Neuronal stem cell (in vitro differentiated cells): ENCODE measurements around the gene SLC16A9.

Experiments used
- DNase-seq: peaks from one replicate; pipeline ENCODE4 v3.0.0-alpha.2; 2013; ENCODE audit warnings: low spot score
- H2AFZ ChIP-seq: one replicate; pipeline ENCODE4 v1.6.1; 2013; ENCODE audit warnings: mild to moderate bottlenecking, low read length, inconsistent platforms
- H2AK5ac ChIP-seq: 2 replicates; pipeline ENCODE4 v1.6.1; 2013; ENCODE audit warnings: low read depth, mild to moderate bottlenecking, inconsistent platforms, low read length, moderate library complexity, mixed read lengths
- H2BK120ac ChIP-seq: 2 replicates; pipeline ENCODE4 v1.6.1; 2013; ENCODE audit warnings: low read depth, mild to moderate bottlenecking, inconsistent platforms, low read length, moderate library complexity, mixed read lengths
- H2BK12ac ChIP-seq: one replicate; pipeline ENCODE4 v1.6.1; 2013; ENCODE audit warnings: low read length, inconsistent platforms
- H2BK15ac ChIP-seq: 2 replicates; pipeline ENCODE4 v1.6.1; 2013; ENCODE audit warnings: mild to moderate bottlenecking, low read length, inconsistent platforms, mixed read lengths
- H2BK5ac ChIP-seq: one replicate; pipeline ENCODE4 v1.6.1; 2013; ENCODE audit warnings: inconsistent platforms, mild to moderate bottlenecking, low read length, moderate library complexity
- H3K14ac ChIP-seq: one replicate; pipeline ENCODE4 v1.6.1; 2013; ENCODE audit warnings: low read length, inconsistent platforms
- H3K18ac ChIP-seq: 2 replicates; pipeline ENCODE4 v1.6.1; 2013; ENCODE audit warnings: low read length, inconsistent platforms
- H3K23ac ChIP-seq: 2 replicates; pipeline ENCODE4 v1.6.1; 2013; ENCODE audit warnings: low read depth, mild to moderate bottlenecking, mixed read lengths, low read length, inconsistent platforms; ENCODE audit not compliant: poor library complexity
- H3K27ac ChIP-seq: replicated peaks from 3 replicates; pipeline ENCODE4 v1.5.1; 2013; ENCODE audit warnings: low read length, inconsistent platforms
- H3K27me3 ChIP-seq, 3 experiments: 2 replicates each; pipeline ENCODE4 v1.6.1; 2013; ENCODE audit warnings: low read length in 3 of 3, mild to moderate bottlenecking in 2 of 3, inconsistent platforms in 1 of 3, low read depth in 1 of 3, mixed read lengths in 1 of 3, moderate library complexity in 1 of 3; ENCODE audit not compliant: control insufficient read depth in 3 of 3, insufficient read depth in 3 of 3
- H3K36me3 ChIP-seq, 2 donors: replicated peaks in 1 of 2; 2 replicates each; pipeline ENCODE4 v1.6.1; 2013; ENCODE audit warnings: low read length in 2 of 2; ENCODE audit not compliant: control insufficient read depth in 2 of 2, insufficient read depth in 2 of 2
- H3K4ac ChIP-seq: 2 replicates; pipeline ENCODE4 v1.6.1; 2013; ENCODE audit warnings: inconsistent platforms, mild to moderate bottlenecking, low read length, moderate library complexity
- H3K4me1 ChIP-seq, 2 donors: 1 replicate in 1 of 2; 2 replicates in 1 of 2; pipeline ENCODE4 v1.6.1; 2013; ENCODE audit warnings: low read length in 2 of 2, low read depth in 1 of 2; ENCODE audit not compliant: control insufficient read depth in 2 of 2, insufficient read depth in 1 of 2
- H3K4me2 ChIP-seq: one replicate; pipeline ENCODE4 v1.6.1; 2013; ENCODE audit warnings: mild to moderate bottlenecking, low read length, inconsistent platforms; ENCODE audit not compliant: insufficient read depth, poor library complexity, severe bottlenecking
- H3K4me3 ChIP-seq, 2 donors: 2 replicates each; pipeline ENCODE4 v1.5.1; 2013; ENCODE audit warnings: low read length in 2 of 2, mild to moderate bottlenecking in 2 of 2, inconsistent platforms in 1 of 2, moderate library complexity in 1 of 2
- H3K79me1 ChIP-seq: one replicate; pipeline ENCODE4 v1.6.1; 2013; ENCODE audit warnings: low read depth, mild to moderate bottlenecking, inconsistent platforms, low read length, moderate library complexity
- H3K9ac ChIP-seq: one replicate; pipeline ENCODE4 v1.6.1; 2013; ENCODE audit warnings: mild to moderate bottlenecking, low read depth, low read length, inconsistent platforms; ENCODE audit not compliant: poor library complexity
- H3K9me3 ChIP-seq, 2 donors: replicated peaks in 1 of 2; 2 replicates each; pipeline versions ENCODE3 to v1.6.1; 2013; ENCODE audit warnings: low read length in 2 of 2, mild to moderate bottlenecking in 2 of 2, inconsistent platforms in 1 of 2, low read depth in 1 of 2, mixed read lengths in 1 of 2, moderate library complexity in 1 of 2; ENCODE audit not compliant: control insufficient read depth in 2 of 2, insufficient read depth in 1 of 2
- H4K8ac ChIP-seq: one replicate; pipeline ENCODE4 v1.6.1; 2013; ENCODE audit warnings: low read depth, mild to moderate bottlenecking, inconsistent platforms, low read length, moderate library complexity
- H4K91ac ChIP-seq: one replicate; pipeline ENCODE4 v1.6.1; 2013; ENCODE audit warnings: low read length, low read depth, mild to moderate bottlenecking, inconsistent platforms; ENCODE audit not compliant: poor library complexity
- WGBS, 2 donors: extraction: QIAGEN DNeasy Blood & Tissue Kit; methylation state at CpG; one replicate each; pipeline ENCODE4 v1.1.7; 2013; ENCODE audit warnings: missing lambda C conversion rate in 2 of 2, mixed read lengths in 1 of 2; ENCODE audit not compliant: insufficient read length in 2 of 2, insufficient replicate concordance in 1 of 2; ENCODE audit errors: extremely low coverage in 2 of 2; 5-methylcytosine and 5-hydroxymethylcytosine counted together

The SLC16A9 gene

DNA sequence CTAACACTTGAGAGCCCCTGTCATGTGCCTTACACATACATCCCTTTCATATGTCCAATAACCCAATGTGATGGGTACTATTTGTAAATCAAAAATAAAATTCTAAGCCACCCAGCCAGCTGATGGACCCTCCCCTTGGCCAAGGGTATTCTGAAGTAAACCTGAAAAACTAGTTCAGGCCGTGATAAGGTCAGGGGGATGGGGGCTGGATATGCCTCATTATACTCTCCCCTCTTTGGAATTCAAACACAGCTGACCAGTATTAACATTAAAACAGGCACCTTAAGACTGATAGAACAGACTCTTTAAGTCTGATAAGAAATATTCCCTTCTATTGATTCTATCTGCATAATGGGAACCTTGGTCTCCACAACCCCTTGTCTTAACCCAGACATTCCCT, 51.9 kb downstream of the SLC16A9 start:
- Histone ChIP-seq H3K4ac (no peak overlapping the region), H3K23ac (no peak overlapping the region), H2AK5ac (no peak overlapping the region), H3K36me3 (peaks cover 5 to 88% of the 10 kb centered on the region in 2 donors), H2BK5ac (no peak overlapping the region), H2BK120ac (no peak overlapping the region), H3K14ac (no peak overlapping the region), H3K27ac (no peak overlapping the region), H4K91ac (no peak overlapping the region), H3K18ac (no peak overlapping the region), H3K79me1 (no peaks in the 10 kb centered on the region), H3K4me1 (no peaks in the 10 kb centered on the region), H3K9me3 (peaks cover 2 to 21% of the 10 kb centered on the region in 2 donors), H3K4me2 (no peak overlapping the region), H3K4me3 (no peak overlapping the region), H2BK15ac (no peak overlapping the region), H2BK12ac (no peak overlapping the region), H4K8ac (no peak overlapping the region), H2AFZ (no peak overlapping the region), H3K27me3 (no peaks in the 10 kb centered on the region), H3K9ac (no peak overlapping the region)
- no peak for DNase-seq
- no CpG with 5 or more reads among the region's 1 CpG for WGBS, 2 donors

DNA sequence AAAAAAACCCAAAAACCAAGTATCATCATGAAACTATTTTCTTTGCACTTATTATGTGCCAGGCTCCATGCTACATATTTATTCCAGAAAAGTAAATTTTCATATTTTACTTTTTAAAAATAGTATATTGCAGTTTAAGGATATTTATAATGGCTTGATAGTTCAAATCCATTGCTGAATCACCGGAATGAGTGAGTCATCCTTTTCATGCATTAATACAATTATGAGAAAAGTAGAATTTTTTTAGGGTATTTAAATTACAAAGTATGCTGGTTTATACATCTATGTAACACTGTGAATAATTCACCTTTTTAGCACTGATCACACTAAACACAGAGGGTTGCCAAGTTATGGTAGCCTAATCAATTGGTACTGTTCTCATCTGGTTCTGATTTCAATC, 54.3 kb downstream of the SLC16A9 start:
- H3K4ac ChIP-seq, result no peak overlapping the region
- no peak overlapping the region for H3K4me2 ChIP-seq
- H3K23ac ChIP-seq, result no peak overlapping the region
- no CpG with 5 or more reads among the region's 1 CpG for WGBS, 2 donors
- H3K4me1 ChIP-seq, result no peaks in the 10 kb centered on the region
- H3K36me3 ChIP-seq, result peaks cover 5 to 94% of the 10 kb centered on the region in 2 donors
- no peak overlapping the region for H4K91ac ChIP-seq
- H2BK5ac ChIP-seq, result no peak overlapping the region
- no peak overlapping the region for H2BK12ac ChIP-seq
- no peak overlapping the region for H2BK15ac ChIP-seq
- no peaks in the 10 kb centered on the region for H3K27me3 ChIP-seq
- H2AK5ac ChIP-seq, result no peak overlapping the region
- DNase-seq, result no peak
- no peak overlapping the region for H2BK120ac ChIP-seq
- no peak overlapping the region for H3K27ac ChIP-seq
- no peak overlapping the region for H2AFZ ChIP-seq
- H3K9ac ChIP-seq, result no peak overlapping the region
- peaks cover 2 to 10% of the 10 kb centered on the region in 2 donors for H3K9me3 ChIP-seq
- H3K18ac ChIP-seq, result no peak overlapping the region
- H3K14ac ChIP-seq, result no peak overlapping the region
- no peak overlapping the region for H3K4me3 ChIP-seq
- H4K8ac ChIP-seq, result no peak overlapping the region
- H3K79me1 ChIP-seq, result no peaks in the 10 kb centered on the region

- H3K36me3 ChIP-seq, result peaks cover 5 to 88% of the 10 kb centered on the region in 2 donors
These were observed 55.6 kb downstream of the SLC16A9 start for GRCh38 chr10:59654007-59654406.

DNA sequence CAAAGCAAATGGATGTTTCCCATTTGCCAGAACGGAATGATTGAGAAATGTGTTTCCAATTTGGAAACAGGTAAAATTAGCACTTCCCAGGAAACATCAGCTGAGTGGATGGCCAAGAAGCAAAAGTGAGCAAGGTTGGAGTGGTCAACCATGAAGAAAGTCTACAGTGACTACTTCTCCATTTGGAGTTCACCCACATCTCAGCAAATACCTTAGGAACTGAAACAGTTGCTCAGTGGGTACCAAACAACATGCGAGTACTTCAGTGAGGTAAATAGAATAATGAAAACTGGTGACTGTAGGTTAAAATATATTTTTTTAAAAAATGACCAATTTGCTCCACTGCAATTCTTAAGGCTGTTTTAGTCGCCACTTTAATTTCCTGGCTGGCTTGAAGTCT, 57.7 kb downstream of the SLC16A9 start:
- H3K23ac ChIP-seq, result no peak overlapping the region
- no peak overlapping the region for H3K9ac ChIP-seq
- no peak overlapping the region for H3K27ac ChIP-seq
- H3K36me3 ChIP-seq, result peaks cover 5 to 69% of the 10 kb centered on the region in 2 donors
- no peak overlapping the region for H4K91ac ChIP-seq
- peaks cover 0 to 6% of the 10 kb centered on the region in 2 donors for H3K4me1 ChIP-seq
- H3K4me2 ChIP-seq, result no peak overlapping the region
- H2BK12ac ChIP-seq, result no peak overlapping the region
- H3K27me3 ChIP-seq, result no peaks in the 10 kb centered on the region
- WGBS, 2 donors, result no CpG with 5 or more reads among the region's 3 CpGs
- H3K14ac ChIP-seq, result no peak overlapping the region
- H2AFZ ChIP-seq, result no peak overlapping the region
- H3K18ac ChIP-seq, result no peak overlapping the region
- H2BK15ac ChIP-seq, result no peak overlapping the region
- no peak overlapping the region for H2BK120ac ChIP-seq
- H2BK5ac ChIP-seq, result no peak overlapping the region
- H3K9me3 ChIP-seq, result peaks cover 5 to 9% of the 10 kb centered on the region in 2 donors
- no peak overlapping the region for H4K8ac ChIP-seq
- H2AK5ac ChIP-seq, result no peak overlapping the region
- H3K4ac ChIP-seq, result no peak overlapping the region
- no peak overlapping the region for H3K4me3 ChIP-seq
- DNase-seq, result no peak
- no peaks in the 10 kb centered on the region for H3K79me1 ChIP-seq

More at GRCh38 chr10:59654007-59654406, 55.6 kb downstream of the SLC16A9 start:
- H3K9me3 ChIP-seq, result peaks cover 2 to 9% of the 10 kb centered on the region in 2 donors
- no peak overlapping the region for H2BK120ac ChIP-seq
- no peak overlapping the region for H3K18ac ChIP-seq
- H3K4me2 ChIP-seq, result no peak overlapping the region
- no peak for DNase-seq
- H2AFZ ChIP-seq, result no peak overlapping the region
- no peaks in the 10 kb centered on the region for H3K79me1 ChIP-seq
- H3K4me1 ChIP-seq, result no peaks in the 10 kb centered on the region
- H3K23ac ChIP-seq, result no peak overlapping the region
- H3K27me3 ChIP-seq, result no peaks in the 10 kb centered on the region
- no peak overlapping the region for H2BK15ac ChIP-seq
- H4K91ac ChIP-seq, result no peak overlapping the region
- H3K4ac ChIP-seq, result no peak overlapping the region
- no peak overlapping the region for H3K4me3 ChIP-seq
- H3K14ac ChIP-seq, result no peak overlapping the region
- H4K8ac ChIP-seq, result no peak overlapping the region
- no peak overlapping the region for H3K9ac ChIP-seq
- no peak overlapping the region for H3K27ac ChIP-seq
- H2BK12ac ChIP-seq, result no peak overlapping the region
- no peak overlapping the region for H2BK5ac ChIP-seq
- WGBS, 2 donors, result no CpG with 5 or more reads among the region's 4 CpGs
- no peak overlapping the region for H2AK5ac ChIP-seq
